HG03565 (cell line): ENCODE data around the gene SRD5A1.
A peak's percentile ranks its signal among the peaks of the same experiment; 100 is the strongest.

Experiments used
- ATAC-seq: cut with Tn5 transposase; IDR thresholded peaks from one replicate; pipeline ENCODE4 v1.9.1; 2021; ENCODE audit warnings: mild to moderate bottlenecking, moderate library complexity; ENCODE audit not compliant: unreplicated experiment

The SRD5A1 gene

DNA sequence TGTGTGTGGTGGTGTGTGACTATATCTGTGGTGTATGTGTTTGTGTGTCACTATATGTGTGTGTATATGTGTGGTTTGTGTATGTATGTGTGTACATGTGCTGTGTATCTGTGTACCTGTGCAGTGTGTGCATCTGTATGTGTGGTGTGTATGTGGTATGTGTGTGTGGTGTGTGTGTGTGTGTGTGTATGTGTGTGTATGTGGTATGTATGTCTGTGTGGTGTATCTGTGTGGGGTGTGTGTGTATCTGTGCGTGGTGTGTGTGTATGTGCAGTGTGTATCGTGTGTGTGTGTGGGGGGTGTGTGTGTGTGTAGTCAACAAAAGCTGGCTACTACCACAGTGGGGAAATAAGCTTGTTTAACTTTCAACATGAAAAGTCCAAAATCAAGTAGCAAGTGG is 48.4 kb downstream of the SRD5A1 start:
- no peak for ATAC-seq

DNA sequence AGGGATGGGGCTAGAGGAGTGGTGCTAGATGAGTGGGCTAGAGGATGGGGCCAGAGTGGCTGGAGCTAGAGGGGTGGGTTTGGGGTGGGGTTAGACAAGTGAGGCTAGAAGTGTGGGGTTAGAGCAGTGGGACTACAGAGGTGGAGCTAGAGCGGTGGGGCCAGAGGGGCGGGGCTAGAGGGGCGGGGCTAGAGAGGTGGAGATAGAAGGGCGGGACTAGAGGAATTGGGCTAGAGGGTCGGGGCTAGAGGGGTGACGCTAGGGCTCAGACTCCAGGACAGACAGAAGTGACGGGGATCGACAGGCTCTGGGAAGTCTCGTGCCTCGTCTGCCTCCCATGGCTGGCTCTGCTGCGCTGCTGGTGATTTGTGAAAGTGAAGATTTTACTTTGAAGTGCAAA is 49.0 kb downstream of the SRD5A1 start:
- ATAC-seq = no peak

DNA sequence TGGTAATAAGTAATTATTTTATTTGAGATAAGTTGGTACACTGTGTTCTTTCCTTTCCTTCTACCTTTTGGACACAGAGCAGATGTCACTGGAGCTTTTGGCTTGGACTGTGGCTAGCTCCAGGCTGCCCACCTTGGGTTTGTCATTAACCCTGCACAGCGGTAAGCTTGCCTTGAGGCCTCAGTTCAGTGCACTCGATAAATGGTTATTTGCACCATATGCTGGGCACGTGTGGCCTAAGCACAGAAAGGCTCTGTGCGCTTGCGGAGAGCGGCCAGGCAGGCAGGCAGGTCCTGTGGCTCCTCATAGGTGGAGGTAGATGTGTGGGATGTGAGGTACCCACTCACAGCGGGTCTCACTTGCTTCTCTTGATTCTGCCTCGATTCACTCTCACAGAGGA is 50.0 kb downstream of the SRD5A1 start:
- ATAC-seq = no peak

DNA sequence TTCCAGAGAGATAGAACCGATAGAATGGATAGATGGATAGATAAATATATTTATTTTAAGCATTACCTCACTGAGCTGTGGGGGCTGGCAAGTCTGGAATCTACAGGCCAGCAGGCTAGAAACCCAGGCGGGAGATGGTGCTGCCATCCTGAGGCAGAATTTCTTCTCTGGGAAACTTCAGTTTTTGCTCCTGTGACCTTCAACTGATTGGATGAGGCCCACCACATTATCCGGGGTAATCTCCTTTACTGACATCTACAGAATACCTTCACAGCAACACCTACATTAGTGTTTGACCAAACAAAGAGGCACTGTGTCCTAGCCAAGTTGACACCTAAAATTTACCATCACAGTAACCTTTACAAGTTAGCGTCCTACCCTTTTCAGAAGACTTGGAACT is 50.8 kb downstream of the SRD5A1 start:
- no peak for ATAC-seq

DNA sequence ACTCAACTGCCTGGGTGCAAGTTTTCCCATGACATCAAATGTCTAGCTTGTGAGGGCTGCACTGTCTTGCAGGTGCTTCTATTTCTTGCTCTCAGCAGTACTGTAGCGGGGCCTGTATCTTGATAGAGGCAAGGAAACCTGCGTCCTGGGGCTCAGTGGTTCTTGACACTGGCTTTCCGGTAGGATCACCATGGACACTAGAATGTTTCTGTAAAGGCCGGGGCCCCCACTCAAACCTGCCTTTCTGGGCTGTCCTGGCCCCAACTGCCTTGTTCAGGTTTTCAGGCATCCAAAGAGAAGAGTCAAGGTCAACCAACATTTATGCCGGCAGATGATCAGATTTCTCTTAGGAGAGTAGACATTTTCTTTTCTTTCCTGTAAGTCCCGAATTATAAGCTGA is 53.3 kb downstream of the SRD5A1 start:
- ATAC-seq = no peak

DNA sequence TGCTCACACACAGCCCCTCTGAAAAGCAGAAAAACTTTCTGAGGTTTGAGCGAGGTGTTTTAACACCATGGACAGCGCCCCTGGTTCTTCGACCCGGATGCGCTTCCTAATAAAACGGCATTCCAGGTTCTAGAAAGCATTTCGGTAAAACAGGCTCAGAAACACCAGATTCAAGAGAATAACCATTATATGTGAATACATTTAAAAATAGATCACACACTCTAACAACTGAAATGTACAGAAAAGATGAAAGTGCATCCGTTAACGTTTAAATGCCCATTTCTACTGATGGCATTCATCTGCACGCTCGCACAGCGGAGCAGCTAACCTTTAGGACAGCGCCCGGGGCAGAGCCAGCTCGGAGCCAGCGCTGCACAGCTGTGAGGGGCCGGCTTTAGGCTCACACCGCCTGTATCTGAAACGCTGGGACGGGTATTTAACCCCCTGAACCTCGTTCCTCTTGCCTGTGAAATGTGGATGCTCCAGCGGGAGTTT is 53.7 kb downstream of the SRD5A1 start:
- no peak for ATAC-seq

DNA sequence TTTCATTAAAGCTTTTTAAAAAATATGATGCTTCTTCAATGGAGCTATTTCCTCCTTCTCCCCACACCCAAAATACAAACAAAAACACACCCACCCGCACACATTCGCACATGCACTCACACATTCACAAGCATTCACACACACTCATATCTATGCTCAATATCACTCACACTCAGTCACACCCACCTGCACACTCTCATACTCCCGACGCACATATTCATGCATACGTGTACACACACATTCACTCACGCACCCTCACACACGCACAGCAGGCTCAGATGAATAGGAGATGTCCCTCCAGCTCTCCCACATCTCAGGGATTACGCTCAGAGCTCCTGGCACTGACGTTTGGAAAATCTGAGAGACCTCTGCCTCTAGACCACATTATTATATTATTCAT is 54.3 kb downstream of the SRD5A1 start:
- no peak for ATAC-seq

DNA sequence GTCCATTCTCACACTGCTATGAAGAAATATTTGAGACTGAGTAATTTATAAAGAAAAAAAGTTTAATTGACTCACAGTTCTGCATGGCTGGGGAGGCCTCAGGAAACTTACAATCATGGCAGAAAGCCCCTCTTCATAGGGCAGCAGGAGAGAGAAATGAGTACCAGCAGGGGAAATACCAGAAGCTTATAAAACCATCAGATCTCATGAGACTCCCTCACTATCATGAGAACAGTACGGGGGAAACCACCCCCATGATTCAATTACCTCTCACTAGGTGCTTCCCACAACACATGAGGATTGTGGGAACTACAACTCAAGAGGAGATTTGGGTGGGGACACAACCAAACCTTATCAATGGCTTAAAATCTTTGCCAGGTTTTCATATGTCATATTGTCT is 59.7 kb downstream of the SRD5A1 start:
- ATAC-seq = no peak

DNA sequence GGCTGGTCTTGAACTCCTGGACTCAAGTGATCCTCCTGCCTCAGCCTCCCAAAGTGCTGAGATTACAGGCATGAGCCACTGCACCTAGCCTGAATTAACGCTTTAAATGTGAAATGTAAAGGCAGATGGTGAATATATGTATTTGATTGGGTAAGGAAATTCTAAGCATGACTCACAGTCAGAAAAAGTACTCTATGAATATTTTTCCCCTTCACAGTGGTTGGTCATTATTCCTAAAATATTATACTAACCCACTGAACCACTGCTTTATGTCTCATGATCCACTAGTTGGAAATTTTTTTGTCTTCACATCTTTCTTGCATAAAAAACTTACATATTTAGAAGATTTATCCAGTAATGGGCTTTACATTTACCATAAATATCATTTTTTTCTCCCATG is 65.5 kb downstream of the SRD5A1 start:
- no peak for ATAC-seq

DNA sequence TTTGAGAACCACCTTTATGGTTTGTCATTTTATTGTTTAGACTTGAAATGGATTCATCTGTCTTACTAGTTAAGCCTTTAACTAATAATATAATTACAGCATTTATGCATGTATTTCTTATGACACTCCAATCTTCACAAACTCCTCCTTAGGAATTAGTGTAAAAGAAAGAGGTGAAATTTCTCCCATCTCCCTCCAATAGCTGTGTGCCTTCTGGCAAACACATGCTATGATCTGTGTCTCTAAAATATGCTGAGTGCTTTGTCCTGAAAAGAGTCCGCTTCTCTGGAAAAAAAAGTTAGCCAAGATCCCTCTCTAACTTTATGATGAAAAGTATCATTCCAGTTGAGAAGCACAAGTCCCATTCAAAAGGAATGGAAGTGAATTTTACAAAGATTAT is 66.1 kb downstream of the SRD5A1 start:
- no peak for ATAC-seq

DNA sequence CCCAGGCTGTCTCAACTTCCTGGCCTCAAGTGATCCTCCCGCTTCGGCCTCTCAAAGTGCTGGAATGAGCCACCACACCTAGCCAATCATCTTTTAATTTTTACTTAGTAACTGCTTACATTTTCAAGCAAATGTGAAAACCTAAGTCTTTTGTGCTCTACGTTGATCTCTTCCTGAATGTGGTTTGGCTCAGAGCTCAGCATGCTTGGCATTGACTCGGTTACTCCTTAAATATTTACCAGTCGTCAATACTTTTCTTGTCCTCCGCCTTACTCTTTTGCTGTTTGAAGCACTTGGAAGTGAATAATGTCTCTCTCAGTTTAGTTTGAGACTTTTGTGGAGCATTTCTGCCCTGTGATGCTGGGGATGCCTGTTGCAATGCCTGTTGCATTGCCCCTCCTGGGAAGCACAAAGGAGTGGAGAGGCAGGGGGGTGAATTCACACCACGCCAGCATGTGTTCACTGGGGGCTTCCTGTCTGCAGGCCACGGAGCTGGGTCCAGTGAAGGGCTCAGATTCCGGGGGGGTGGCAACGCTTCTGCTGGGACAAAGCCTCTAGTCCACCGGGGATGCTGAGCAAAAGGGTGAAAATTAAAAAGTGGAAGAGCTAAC is 66.9 kb downstream of the SRD5A1 start:
- no peak for ATAC-seq

DNA sequence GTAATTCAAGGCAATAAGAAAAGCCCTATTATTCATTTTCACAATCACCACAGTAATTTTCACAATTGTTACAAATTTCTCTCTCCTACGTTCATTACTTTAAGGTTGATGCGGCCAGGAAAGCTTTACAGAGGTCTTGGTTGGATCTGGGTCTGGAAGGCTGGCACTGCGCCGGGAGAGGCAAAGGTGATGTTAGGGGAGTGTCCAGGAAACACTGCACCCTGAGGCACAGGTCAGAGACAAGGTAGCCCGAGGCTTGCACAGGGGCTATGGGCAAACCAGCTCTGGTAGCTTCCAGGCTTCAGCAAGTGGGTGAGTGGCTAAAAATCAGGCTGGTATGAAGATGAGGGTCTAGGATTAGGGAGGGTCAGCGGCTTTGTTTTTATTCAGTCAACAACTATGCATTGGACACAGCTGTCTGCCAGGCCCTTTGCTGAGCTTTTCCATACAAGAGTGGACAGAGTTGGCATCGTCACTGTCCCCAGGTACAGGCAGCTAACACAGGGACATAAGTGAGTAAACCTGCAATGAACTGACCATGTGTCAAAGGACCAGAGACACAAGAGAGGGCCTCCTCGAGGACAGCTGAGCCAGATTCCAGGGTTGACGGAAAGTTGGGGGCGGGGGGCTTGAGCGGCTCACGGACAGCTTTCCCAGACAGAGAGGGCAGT is 67.6 kb downstream of the SRD5A1 start:
- no peak for ATAC-seq

DNA sequence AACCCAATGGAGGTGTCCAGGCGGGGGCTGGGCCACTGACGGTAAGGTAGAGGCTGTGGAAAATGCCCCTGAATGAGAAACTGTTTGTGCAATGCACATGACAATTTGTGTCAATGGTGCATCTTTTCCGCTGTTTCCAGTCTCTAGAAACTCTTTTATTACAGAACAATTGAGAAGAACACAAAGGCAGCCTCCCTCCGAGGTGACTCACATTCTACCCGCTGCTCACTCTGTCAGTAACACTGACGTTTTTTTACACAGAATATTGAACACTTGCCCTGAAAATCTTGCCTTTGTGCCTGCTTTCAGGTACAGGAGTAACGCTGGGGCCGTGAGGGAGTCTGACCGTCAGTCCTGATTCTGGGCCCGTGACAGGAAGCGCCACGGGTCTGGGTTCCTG is 68.3 kb downstream of the SRD5A1 start:
- no peak for ATAC-seq

DNA sequence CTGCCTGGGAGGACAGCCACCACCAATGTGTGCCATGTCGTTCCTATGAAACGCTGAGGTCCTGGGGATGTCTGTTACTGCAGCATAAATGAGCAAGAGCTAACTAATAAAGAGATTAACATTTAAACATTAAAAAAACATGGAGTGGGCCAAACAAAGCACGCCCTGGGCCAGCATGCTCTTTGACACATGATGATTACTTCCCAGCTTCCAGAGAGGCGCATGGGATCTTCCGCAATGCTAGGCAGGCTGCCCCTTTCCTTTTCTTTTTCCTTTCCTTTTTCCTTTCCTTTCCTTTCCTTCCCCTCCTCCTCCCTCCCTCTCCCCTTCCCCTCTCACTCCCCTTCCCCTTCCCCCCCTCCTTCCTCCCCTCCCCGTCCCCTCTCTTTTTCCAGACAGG is 69.4 kb downstream of the SRD5A1 start:
- no peak for ATAC-seq

DNA sequence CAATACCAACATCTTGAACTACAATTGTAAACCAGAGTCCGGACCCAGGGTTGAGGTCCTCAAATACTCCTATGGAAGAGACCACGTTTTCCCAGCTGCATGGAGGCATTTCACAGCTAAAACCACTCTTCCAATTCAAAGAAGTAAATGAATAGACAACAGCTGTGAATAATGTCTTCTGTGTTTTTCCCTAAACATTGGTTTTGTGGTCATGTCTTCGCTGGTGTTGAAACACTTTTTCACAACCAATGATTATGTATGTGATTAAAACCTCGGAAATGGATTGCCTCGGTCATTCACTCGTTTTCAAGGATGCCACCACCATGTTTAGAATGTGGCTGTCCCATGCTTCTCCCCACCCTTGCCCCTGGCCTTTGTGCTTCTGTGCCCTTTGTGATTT is 70.6 kb downstream of the SRD5A1 start:
- ATAC-seq = no peak

DNA sequence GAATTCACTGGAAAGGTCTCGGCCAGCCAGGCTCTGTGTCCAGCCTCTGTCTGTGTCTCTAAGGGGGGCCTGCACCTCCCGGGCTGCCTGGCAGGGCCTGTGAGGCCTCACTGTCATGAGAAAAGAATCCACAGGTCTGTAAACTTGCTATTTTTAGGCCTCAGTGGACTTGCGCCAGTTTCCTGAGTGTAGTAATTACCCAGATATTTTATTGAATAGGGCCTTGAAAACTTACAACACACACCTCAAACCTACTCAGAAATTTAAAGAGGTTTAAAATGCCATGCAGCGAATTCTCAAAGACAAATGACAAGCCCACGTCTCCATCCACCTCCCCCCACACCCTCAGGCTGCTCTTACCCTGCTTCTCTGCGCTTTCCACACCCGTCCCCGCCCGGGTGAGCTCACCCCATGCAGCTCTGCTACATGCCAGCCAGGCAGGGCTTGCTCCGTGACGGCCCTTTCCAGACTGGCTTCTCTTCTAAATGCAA is 71.2 kb downstream of the SRD5A1 start:
- no peak for ATAC-seq

DNA sequence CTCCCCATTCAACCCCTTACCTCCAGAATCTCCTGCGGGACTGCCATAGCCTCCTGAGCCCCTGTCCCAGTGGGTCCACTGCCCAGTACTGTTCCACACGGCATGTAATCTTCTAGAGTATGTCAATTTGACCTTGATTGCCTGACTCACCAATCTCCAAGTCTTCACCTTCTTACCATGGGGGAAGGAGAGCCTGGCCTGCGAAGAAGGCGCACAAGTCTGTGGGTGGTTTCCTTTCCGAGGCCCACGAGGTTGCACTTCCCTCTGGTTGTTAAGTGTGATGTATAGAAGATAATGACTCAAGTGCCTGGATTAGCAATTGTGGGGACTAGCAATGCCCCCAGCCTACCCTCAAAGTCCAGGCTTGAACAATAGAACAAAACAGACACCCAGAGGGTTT is 71.8 kb downstream of the SRD5A1 start:
- peak; percentile 82 for ATAC-seq

DNA sequence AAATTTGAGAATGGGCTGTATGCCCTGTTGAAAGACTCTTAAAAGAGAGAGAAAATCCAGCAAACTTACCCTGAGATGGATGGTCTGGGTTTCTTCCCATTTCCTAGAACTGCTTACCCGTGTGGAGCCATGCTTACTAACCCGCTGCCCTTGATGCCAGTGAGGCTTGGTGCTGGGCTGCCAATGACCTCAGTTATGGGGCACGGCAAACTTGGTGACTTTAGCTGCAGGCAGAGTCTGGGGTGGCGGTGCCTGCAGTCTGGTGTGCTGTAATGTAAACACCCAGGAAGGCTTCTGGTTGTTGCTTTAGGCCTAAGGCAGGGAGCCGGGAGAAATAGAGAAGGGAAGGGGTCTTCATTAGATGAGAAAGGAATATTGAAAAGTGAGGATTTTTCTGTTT is 72.7 kb downstream of the SRD5A1 start:
- no peak for ATAC-seq

DNA sequence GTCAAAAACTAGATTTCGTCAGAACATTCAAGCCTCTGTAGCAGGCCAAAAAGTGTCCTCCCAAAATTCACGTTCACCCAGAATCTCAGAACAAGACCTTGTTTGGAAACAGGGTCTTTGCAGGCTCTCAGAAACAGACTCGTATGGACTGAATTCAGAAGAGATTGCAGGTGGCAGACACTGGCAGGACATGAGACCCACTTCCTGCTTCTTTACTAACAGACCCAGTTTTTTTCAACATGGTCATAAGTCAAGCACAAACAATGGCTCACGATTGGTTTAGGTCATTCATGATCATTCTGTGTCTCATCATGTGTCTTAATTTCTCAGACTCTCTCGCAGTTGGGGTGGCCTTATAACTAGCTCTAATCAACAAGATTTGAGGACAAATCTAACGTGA is 74.6 kb downstream of the SRD5A1 start:
- no peak for ATAC-seq

DNA sequence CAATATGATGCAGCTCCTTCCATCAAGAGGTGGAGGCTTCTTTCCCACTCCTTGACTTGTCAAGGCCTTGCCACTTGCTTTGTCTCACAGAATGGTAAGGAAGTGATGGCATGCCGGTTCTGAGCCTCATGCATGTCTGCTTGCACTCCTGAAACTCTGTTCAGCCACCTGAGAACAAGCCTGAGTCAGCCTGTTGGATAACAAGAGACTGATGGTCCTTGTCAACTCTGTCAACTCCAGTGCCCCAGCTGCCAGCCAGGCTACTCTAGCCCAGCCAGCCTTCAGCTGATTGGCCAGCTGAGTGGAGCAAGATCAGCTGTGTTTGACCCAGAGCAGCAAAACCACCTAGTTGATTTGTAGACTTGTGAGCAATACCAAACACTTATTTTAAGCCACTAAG is 75.6 kb downstream of the SRD5A1 start:
- no peak for ATAC-seq

DNA sequence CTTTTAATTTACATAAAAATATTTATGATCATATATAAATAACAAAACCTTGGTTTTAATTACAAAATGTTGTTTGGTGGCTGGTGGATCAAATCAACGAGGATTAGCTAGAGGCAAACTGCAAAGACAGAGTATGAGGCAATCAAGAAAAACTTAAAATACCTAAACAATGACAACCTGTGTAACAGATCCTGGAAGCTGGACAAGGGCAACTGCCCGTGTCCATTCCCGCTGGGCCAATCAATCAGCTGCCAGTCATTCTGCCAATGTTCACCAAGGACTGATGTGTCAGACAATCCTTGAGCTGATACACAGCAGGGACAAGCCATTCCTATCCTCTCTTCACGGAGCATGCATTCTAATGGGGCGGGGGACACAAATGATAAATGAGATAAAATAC is 76.8 kb downstream of the SRD5A1 start:
- no peak for ATAC-seq

DNA sequence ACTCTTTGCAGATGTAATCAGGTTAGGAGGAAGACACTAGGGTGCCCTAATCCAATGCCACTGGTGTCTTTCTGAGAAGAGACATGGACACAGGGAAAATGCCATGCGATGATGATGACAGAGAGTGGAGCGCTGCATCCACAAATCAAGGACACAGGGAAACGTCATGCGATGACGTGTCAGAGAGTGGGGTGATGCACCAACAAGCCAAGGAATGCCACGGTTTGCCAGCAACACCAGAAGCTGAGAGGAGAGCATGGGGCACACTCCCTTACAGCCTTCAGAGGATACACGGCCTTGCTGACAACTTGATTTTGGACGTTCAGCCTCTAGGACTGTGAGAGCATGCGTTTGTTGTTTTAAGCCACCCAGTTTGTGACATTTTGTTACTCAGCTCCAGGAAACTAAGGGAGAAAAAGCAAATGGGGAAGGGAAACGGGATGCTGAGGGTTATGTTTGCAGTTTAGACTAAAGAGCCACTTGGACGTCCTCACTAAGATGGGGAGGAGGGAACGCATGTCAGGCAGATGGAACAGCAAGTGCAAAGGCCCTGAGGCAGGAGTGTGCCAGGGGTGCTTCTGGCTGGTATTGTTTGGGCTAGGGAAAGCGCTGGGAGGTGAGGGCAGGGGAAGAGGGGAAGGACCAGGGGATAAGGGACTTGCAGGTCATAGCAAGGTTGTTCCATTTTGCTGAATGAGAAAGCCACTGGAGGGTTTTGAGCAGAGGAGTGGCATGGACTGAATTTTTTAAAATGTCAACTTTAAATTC is 77.5 kb downstream of the SRD5A1 start:
- no peak for ATAC-seq
